ENCODE data around the gene HPS5.

HPS5 gene

DNA sequence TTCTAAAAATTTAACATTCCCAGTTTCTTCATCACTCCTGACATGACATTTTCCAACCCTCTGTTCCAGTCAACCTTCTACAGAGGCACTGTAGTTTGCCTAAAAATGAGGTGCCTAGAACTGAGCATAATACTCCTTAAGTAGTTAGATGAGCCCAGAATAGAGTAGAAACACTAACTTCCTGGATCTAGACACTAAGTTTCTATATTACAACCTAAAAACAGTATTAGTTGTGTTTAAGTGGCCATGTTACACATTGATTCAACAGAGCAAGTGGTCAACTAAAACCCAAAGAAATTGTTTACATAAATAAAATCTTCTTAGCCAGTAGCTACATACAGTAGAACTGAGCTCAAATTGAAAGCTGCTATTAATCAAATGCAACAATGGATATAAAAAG is 1.3 kb downstream of the HPS5 start:
- no peak for DNase-seq

DNA sequence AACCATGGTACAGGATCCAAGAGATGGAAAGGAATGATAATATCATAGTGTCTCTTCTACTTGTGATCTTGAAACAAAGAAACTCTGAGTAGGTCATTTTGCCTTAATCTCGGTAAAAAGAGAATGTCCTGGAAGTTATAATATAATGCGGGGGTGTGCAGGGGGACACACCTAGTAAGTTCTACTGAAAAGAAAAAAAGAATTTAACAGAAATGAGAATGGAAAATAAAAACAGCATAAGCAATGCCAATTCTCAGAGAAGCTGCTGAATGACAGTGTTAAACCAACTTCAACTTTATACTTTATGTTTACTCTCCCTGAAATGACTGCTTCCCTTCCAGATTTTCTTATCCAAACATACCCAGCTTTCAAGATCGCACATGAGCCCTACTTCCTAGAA is 2.0 kb downstream of the HPS5 start:
- DNase-seq: no peak

DNA sequence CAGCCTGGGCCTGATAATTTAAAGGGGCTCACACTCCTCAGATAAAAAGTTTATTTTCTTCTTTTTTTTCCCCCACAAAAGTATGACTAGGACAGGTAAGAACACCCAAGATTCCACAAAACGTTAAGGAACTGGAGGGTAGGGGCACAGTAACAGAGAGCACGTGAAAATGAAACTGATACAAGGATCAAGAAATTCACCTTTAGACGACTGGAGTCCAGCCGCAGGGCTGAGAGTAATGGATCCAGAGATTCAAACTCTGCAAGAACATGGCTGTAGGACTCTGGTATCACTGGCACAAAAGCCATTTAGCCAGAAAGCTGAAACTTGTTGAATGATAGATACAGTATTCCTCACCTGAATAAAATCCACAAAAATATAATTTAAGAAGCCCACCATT is 4.4 kb downstream of the HPS5 start:
- DNase-seq: no peak

DNA sequence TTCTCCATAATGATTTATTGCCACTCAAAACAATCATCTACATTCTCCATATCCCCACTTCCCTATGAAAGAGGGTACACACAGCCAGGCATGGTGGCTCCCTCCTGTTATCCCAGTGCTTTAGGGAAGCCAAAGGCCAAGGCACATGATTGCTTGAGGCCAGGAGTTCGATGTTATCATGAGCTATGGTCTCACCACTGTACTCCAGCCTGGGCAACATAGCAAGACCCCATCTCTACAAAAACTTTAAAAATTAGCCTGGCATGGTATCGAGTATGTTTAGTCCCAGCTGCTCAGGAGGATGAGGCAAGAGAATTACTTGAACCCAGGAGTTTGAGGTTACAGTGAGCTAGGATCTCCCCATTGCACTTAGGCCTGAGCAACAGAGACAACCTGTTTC is 6.0 kb downstream of the HPS5 start:
- no peak for DNase-seq

DNA sequence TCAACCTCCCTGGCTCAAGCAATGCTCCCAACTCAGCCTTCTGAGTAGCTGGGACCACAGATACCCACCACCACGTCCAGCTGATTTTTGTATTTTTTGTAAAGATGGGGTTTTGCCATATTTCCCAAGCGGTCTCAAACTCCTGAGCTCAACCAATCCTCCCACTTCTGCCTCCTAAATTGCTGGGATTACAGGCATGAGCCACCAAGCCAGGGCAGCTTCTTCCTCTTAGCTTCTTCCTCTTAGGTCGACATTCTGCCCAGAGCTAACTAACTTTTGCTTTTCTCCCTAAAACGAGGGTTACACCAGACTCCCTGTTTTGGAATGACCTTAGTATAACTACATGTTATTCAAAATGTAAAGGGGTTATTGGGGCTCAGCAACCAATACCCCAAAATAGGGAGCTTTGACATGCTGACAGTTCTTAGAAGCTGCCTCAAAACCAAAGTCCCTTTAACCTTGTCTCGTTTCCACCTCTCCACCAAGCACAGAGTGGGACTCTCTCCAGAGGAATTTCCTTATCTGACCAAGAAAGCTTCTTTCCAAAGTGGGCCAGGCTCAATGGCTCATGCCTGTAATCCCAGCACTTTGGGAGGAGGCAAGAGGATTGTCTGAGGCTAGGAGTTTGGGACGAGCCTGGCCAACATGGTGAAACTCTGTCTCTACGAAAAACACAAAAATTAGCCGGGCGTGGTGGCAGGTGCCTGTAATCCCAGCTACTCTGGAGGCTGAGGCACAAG is 7.0 kb downstream of the HPS5 start:
- DNase-seq: no peak

DNA sequence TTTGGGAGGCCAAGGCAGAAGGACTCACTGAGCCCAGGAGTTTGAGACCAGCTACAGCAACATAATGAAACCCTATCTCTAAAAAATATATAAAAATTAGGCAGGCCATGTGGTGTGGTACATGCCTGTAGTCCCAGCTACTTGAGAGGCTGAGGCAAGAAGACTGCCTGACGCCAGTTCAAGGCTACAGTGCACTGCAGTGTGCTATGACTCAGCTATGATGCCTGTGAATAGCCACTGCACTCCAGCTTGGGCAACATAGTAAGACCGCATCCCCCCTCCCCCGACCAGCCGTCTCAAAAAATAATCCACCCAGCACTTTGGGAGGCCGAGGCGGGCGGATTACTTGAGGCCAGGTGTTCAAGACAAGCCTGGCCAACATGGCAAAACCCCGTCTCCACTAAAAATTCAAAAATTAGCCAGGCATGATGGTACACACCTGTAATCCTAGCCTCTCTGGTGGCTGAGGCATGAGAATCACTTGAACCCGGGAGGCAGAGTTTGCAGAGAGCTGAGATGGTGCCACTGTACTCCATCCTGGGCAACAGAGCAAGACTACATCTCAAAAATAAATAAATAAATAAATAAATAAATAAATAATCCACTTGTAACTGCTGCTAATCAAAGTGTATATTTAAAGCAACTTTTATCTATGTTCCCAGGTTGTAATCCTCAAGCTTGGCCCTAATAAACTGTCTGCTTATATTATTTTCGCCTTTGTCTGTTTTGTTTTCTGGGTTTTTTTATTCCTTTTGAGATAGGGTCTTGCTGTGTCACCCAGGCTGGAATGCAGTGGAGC is 7.8 kb downstream of the HPS5 start:
- DNase-seq: no peak

DNA sequence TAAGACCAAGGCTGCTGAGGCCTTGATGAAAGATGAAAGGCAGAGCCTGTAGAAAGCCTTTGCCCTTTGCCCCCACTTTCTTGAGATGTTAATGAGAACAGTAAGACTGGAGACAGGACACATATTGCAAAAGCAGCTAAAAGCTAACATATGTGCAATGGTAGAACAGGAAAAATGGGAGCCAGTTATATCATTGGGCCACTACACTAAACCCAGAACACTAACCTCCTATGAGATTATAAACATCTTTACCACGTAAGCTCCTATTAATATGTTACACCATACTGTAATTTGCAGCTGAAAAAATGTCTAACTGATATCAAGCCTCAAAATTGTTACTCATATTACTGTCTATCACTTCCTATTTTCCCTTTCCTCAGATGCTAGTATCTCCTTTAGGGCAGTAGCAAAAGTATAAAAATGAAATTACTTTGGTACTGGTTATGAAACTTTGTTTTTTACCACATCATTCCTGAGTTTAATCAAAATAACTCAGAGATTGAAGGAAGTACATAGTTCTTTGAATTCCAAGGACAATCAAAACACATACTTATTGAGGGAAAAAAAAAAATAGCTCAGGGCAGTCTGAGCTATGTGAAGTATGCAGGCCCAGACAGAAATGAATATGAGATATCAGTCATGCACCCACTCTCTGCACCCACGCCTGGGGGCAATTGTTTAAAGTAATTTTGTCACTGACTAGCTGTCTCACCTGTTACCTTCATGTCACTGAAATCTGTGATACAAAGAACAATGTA is 9.1 kb downstream of the HPS5 start:
- DNase-seq: no peak

DNA sequence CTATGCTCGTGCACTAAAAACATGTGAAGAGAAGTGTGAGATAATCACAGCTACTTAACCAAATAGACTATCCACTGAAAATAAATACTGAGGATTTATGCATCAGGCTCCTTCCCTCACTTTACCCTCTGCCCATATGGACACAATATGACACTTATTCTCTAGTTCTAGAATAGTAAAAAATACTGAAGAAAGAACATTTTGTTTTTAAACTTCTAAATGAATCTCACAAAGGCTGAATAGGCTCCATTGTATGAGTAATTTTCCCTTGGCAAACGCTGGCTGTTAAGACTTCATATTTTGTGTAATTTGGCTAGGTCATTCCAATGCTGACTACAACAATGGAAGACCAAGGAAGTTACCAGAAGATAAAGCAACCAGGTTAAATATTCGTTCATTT is 9.9 kb downstream of the HPS5 start:
- no peak for DNase-seq

DNA sequence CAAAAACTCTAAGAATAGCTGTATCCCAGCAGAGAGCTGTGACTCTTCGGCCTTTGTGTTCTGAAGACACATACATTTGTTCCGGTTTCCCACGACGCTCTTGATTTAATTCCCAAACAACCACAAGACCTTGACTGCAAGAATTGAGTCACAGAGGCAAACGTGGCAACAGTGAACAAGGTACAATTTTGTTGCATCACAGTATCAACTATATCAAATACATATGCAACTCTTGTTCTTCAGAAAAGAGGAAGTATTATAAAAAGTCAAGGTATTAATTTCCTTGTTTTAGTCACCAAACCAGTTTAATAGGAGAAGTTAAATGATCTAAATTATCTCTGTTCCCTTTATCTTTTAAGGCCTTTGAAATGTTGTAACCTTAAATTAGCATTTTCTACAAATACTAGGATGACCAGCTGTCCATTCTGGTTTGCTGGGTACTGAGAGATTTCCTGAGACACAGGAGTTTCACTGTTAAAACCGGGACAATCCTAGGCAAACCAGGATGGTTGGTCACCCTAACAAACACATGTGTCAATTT is 11.1 kb downstream of the HPS5 start:
- DNase-seq: no peak

DNA sequence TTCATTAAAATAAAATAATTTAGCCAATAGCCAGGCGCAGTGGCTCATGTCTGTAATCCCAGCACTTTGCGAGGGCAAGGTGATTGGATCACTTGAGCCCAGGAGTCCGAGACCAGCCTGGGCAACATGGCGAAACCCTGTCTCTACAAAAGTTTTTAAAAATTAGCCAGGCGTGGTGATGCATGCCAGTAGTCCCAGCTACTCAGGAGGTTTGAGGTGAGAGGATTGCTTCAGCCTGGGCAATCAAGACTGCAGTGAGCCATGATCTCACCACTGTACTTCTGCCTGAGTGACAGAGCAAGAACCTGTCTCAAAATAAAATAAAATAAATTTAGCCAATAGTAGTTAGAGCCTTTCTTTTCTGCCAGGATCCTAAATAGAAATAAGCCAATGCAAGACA is 12.2 kb downstream of the HPS5 start:
- DNase-seq: no peak

DNA sequence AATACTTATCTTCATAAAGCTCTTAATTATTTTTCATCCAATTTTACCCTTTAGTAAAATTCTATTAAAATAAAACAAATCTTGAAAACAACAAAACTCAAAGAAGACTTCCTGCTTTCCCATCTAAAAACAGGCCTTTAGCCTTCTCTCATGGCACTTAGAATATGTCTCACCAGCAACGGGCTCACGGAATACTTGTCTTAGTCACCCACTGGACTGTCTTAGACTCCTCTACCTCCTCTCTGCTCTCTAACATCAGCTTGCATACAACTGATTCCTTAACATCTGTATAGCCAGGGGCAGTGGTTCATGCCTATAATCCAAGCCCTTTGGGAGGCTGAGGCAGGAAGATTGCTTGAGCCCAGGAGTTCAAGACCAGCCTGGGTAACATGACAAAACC is 13.7 kb downstream of the HPS5 start:
- no peak for DNase-seq

DNA sequence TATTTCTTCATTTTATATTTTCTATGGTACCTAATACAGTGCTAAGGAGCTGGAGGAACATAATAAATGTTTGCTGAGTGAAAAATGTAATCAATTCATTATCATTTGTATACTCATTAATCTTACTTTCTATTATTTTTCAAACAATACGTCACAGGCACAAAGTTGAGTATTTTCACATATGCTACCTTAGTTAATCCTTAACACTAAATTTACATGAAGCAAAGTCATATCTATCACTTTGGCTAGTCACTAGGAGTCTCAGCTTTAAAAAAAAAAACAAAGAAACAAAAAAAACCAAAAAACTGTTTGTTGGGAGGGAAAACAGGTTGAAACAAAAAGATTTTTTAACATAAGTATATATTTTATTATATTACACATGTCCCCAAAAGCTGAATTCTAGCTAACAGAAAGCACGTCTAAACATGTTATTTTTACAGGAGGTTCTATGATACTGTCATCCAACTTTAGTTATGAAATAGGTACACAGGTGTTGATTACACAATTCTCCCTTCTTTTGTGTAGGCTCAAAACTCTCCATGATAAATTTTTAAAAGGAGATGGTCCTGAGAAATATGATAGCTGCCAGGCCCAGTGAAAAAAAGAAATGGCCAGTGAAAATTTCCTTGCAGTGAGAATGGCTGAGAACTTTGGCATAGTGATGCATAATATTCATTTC is 14.3 kb downstream of the HPS5 start:
- no peak for DNase-seq

DNA sequence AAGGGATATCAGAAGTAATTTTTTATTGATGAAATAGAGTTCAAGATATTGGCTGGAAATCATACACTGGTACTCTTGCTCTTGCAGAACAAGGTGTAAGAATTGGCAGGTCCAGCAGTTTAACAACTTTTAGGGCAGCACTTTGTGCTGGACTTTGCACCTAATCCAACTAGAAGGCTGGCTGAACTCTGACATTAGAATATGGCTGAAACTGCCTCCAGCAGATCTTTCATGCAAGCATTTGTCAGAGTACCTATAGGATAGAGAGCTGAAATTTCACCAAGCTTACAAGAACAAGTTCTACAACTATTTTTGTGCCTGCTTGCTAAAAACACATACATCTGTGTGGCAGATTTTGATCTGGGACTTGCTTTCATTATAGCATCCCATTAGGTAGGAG is 17.2 kb downstream of the HPS5 start:
- no peak for DNase-seq

DNA sequence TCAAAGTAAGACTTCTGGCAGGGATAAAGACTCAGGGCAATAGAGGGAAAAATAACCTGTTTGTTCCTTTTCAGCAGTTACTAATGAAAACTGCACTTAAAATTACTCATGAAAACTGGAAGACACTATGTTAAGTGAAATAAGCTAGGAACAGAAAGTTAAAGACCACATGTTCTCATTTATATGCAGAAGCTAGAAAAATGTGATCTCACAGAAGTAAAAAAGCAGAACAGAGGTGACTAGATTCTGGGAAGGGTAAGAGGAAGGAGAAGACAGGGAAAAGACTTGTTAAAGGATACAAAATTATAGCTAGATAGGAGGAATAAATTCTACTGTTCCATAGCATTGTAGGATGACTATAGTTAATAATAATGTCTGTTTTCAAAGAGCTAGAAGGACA is 22.2 kb downstream of the HPS5 start:
- no peak for DNase-seq

DNA sequence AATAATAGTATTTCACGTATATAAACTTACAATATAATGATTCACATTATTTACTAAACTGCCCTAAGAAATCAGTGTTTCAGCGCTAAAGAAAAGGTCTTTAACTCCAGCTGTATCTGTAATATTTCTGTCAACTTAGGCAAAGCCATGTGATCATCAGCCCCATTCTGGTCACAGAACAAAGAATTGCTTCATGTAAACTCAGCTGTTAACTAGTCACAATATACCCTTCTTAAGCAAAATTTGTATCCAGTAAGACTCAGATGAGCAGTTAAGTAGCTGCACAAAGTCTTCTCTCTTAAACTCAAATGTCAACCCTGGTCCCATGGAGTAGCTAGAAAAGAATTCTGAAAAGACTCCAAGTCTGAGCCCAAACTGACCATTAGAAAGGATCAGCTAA is 26.6 kb downstream of the HPS5 start:
- DNase-seq: no peak

DNA sequence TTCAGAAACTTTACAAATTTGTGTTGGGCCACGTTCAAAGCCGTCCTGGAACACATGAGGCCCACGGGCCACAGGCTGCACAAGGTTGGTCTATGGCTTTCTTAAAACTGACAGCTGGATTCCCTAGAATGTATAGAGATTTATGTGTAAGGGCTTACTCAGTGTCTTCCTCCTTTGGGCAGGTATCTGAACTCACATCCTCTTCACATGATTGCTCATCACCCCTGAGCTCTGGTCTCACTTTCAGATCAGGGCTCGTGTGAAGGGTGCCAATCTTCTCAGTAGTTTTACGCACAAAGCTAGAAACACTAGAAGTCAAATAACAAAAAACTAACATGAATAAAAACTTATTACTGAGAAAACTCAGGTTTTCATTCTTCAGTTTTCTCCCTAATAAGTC is 27.1 kb downstream of the HPS5 start:
- DNase-seq: no peak

DNA sequence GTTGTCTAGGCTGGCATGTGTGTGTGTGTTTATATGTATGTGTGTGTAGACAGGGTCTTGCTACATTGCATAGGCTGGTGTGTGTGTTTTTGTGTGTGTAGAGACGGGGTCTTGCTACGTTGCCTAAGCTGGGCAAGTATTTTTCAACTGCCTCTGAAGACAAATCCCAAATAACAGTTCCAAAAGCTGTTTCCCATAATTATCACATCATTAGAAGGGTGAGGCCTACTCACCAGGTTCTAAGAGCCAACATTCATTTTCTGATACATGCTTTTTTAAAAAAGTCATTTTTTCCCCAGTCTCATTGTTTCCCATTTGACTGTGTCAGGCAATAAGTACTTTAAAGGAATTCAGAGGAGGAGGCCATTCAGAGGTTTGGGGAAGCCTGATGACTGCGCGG is 33.0 kb downstream of the HPS5 start:
- no peak for DNase-seq

DNA sequence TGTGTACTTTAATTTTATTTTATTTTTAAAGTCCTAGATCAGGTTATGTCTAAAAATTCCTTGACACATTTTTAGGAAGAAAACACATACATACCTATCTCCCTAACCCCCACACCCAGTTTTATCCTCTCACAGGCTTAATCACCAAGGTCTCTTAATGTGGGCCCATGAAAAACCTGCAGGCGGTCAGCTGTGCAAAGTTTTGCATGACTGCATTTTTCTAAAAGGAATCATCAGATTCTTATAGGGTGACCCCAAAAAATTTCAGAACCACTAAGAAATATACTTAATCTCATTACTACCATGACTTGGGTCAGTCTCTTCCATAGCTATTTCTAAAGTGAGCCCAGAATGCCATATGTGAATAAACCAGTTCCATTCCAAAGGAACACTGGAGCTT is 36.1 kb downstream of the HPS5 start:
- no peak for DNase-seq

DNA sequence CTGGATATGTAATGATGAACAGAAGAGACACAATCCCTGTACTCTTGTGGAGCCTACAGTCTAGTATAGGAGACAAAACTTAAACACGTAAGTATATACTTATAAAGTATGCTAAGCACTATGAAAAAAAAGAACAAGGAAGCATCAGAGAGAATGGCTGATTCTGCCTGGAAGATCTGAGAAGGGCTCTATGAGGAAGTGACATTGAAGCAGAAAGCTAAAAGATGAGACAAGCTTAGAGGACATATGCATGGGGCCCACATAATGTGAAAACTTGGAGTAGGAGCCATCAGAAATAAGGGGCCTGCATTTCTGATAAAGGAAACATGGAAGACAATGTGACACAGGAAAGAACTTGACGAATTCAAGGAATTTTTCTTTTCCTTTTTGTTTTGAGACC is 39.3 kb downstream of the HPS5 start:
- no peak for DNase-seq

DNA sequence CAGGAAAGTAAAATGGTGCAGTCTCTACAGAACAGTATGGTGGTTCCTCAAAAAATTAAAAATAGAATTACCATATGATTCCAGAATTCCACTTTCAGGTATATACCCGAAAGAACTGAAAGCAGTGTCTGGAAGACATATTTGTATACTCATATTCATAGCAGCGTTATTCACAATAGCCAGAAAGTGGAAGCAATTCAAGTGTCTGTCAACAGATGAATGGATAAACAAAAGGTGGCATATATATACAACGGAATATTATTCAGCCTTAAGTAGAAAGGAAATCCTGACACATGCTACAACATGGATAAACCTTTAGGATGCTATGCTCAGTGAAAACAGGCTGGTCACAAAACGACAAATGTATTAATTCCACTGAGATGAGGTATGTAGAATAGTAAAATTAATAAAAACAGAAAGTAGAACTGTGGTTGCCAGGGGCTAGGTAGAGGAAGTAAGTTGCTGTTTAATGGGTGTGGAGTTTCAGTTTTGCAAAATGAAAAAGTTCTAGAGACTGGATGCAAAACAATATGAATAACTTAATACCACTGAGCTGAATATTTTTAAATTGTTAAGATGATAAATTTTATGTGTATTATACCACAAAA is 41.4 kb downstream of the HPS5 start:
- peak; percentile 7 for DNase-seq

DNA sequence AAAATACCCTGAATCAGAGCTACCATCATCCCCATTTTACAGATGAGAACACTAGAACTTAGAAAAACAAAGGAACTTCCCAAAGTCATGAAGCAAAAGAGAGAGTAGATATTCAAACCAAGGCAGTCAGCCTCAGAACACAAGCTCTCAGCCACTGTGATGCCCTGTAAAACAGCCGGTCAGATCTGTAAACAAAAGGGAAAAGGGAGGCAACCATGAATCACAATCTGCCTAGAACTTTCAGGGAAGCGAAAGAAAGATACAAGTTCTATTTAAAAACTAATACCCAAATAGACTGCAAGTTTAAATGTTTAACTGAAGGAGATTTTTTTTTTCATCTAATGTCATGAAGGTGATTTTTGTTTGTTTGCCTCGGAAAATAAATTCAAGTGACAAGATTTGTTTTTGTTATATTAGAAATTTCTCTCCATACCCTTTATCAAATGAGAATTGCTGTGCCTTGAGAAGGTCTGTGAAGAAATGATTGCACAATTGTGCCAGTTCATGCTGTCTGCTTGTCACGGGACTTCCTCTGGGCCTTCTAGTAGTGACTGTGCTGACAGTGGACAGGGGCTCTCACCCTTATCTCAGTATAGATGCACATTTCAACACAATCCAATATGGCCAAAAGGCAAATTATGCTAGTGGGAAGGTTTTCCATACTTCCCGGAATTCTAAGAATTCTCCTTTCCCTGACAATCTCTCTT is 44.2 kb downstream of the HPS5 start:
- no peak for DNase-seq

DNA sequence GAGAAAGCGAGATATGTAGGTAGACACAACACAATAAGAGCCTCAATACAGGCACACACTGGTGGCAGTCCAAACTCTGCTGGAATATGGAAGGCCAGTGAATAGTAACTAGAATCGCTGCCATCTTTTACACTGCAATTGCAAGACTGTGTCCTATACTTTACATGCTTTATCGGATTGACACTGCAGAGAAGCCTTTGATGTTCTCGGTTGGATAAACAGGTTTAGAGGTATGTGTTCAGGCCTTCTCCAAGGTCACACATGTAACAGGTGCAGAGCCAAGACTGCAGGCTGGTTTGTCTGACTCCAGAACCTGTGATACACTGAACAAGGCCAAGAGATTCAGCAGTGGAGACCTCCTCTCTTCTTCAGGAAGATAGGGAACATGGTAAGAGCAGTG is 50.7 kb downstream of the HPS5 start:
- DNase-seq: no peak
